WTC11 (cell line): ENCODE results near the gene NSMCE1.

Source experiments
- CTCF ChIP-seq: fragments of 200-600 bp; IDR thresholded peaks from 2 replicates; pipeline ENCODE4 v1.8.0; 2022; ENCODE audit warnings: antibody characterized with exemption
- E2F4 ChIP-seq: sonication (generic); formaldehyde crosslinking; IDR thresholded peaks from 2 replicates; pipeline ENCODE4 v1.8.1; 2022; ENCODE audit warnings: low read depth, mild to moderate bottlenecking, moderate library complexity, missing genetic modification reagents, borderline replicate concordance
- TCF7 ChIP-seq: sonication (generic); formaldehyde crosslinking; IDR thresholded peaks from 2 replicates; pipeline ENCODE4 v1.8.0; 2022; ENCODE audit warnings: mild to moderate bottlenecking, low read depth, missing genetic modification reagents, moderate library complexity
- TEAD4 ChIP-seq: sonication (generic); formaldehyde crosslinking; IDR thresholded peaks from 2 replicates; pipeline ENCODE4 v1.8.0; 2022; ENCODE audit warnings: mild to moderate bottlenecking, missing genetic modification reagents
- ZBTB21 ChIP-seq: sonication (generic); formaldehyde crosslinking; IDR thresholded peaks from 2 replicates; pipeline ENCODE4 v1.8.1; 2023; ENCODE audit warnings: mild to moderate bottlenecking, missing genetic modification reagents, borderline replicate concordance
- ZNF219 ChIP-seq: sonication (generic); formaldehyde crosslinking; IDR thresholded peaks from 2 replicates; pipeline ENCODE4 v1.8.0; 2023; ENCODE audit warnings: missing genetic modification reagents, mild to moderate bottlenecking, borderline replicate concordance
- ZNF425 ChIP-seq: fragments of 250-450 bp; sonication (Bioruptor Pico); conservative IDR thresholded peaks from 2 replicates; pipeline ENCODE4 v1.9.0; 2021; ENCODE audit warnings: mild to moderate bottlenecking
- ZNF512 ChIP-seq: sonication (generic); formaldehyde crosslinking; IDR thresholded peaks from 2 replicates; pipeline ENCODE4 v1.8.1; 2022; ENCODE audit warnings: missing genetic modification reagents, borderline replicate concordance
- ZSCAN18 ChIP-seq: fragments of 250-450 bp; sonication (Bioruptor Pico); IDR thresholded peaks from 2 replicates; pipeline ENCODE4 v2.1.2; 2022; ENCODE audit warnings: mild to moderate bottlenecking, moderate library complexity
- TF ChIP-seq, protein P1 (sequence below): sonication (generic); formaldehyde crosslinking; IDR thresholded peaks from 2 replicates; pipeline ENCODE4 v1.8.0; 2023; ENCODE audit warnings: missing genetic modification reagents
- TF ChIP-seq, protein P2 (sequence below): sonication (generic); formaldehyde crosslinking; IDR thresholded peaks from 2 replicates; pipeline ENCODE4 v1.8.0; 2022; ENCODE audit warnings: mild to moderate bottlenecking, missing genetic modification reagents
- TF ChIP-seq, protein P3 (sequence below): sonication (generic); formaldehyde crosslinking; IDR thresholded peaks from 2 replicates; pipeline ENCODE4 v1.8.0; 2022; ENCODE audit warnings: mild to moderate bottlenecking, missing genetic modification reagents

DNA sequence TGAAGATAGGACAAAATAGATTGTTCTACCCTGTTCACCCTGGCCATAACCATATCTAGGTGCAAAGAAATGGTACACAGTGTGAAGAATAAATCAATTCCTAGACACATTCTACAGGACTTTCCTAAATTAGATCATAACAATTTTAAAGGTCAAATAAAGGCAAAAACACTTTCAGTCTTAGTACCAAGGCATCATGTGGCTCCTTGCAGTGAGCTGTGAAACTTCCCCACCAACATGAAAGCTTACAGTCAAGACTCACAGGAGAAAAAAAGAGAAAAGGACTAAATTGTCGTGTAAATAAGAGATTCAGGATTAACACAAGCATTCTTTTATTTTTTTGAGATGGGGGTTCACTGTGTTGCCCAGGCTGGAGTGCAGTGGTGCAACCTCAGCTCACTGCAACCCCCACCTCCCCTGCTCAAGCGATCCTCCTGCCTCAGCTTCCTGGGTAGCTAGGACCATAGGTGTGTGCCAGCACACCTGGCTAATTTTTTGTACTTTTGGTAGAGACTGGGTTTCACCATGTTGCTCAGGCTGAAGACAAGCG, 14.2 kb downstream of the NSMCE1 start:
- TF ChIP-seq TEAD4 = no peak
- TF ChIP-seq ZNF219 (CRISPR knock-in tag) = no peak
- no peak for TF ChIP-seq CTCF
- no peak for TF ChIP-seq TCF7
- TF ChIP-seq, protein P1, sequence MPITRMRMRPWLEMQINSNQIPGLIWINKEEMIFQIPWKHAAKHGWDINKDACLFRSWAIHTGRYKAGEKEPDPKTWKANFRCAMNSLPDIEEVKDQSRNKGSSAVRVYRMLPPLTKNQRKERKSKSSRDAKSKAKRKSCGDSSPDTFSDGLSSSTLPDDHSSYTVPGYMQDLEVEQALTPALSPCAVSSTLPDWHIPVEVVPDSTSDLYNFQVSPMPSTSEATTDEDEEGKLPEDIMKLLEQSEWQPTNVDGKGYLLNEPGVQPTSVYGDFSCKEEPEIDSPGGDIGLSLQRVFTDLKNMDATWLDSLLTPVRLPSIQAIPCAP (CRISPR knock-in tag) = no peak
- TF ChIP-seq ZNF512 (CRISPR knock-in tag) = no peak
- no peak for TF ChIP-seq ZNF425 (CRISPR knock-in tag)
- no peak for TF ChIP-seq ZBTB21 (CRISPR knock-in tag)
- no peak for TF ChIP-seq ZSCAN18
- TF ChIP-seq, protein P2, sequence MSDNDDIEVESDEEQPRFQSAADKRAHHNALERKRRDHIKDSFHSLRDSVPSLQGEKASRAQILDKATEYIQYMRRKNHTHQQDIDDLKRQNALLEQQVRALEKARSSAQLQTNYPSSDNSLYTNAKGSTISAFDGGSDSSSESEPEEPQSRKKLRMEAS = no peak
- TF ChIP-seq, protein P3, sequence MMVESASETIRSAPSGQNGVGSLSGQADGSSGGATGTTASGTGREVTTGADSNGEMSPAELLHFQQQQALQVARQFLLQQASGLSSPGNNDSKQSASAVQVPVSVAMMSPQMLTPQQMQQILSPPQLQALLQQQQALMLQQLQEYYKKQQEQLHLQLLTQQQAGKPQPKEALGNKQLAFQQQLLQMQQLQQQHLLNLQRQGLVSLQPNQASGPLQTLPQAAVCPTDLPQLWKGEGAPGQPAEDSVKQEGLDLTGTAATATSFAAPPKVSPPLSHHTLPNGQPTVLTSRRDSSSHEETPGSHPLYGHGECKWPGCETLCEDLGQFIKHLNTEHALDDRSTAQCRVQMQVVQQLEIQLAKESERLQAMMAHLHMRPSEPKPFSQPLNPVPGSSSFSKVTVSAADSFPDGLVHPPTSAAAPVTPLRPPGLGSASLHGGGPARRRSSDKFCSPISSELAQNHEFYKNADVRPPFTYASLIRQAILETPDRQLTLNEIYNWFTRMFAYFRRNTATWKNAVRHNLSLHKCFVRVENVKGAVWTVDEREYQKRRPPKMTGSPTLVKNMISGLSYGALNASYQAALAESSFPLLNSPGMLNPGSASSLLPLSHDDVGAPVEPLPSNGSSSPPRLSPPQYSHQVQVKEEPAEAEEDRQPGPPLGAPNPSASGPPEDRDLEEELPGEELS (CRISPR knock-in tag) = no peak
- no peak for TF ChIP-seq E2F4 (CRISPR knock-in tag)
